Skeletal muscle tissue (tissue), 4 donors: ENCODE data around the gene SNU13. TPM values are rescaled to one million over a fixed set of nuclear protein-coding genes. Genes with fewer than 3 reads are reported as not detected.
"Not testable (repeated sequence)": the region's sequence is repeated elsewhere in the genome, so short reads cannot be mapped to it uniquely, and the experiment has no call there.

Source experiments
- H3K27ac ChIP-seq: one replicate; pipeline ENCODE4 v1.7.0; 2013; ENCODE audit warnings: mild to moderate bottlenecking, low read depth, low read length, inconsistent platforms
- H3K27me3 ChIP-seq, 3 donors: one replicate each; pipeline ENCODE4 v1.7.0; 2013; ENCODE audit warnings: low read length in 3 of 3; ENCODE audit not compliant: control insufficient read depth in 3 of 3, insufficient read depth in 3 of 3
- H3K36me3 ChIP-seq, 3 donors: one replicate each; pipeline ENCODE4 v1.7.0; 2013; ENCODE audit warnings: low read length in 3 of 3; ENCODE audit not compliant: control insufficient read depth in 3 of 3, insufficient read depth in 3 of 3
- H3K4me1 ChIP-seq, 3 donors: one replicate each; pipeline ENCODE4 v1.7.0; 2013; ENCODE audit warnings: low read length in 3 of 3, mild to moderate bottlenecking in 3 of 3; ENCODE audit not compliant: control insufficient read depth in 3 of 3, insufficient read depth in 3 of 3
- H3K4me3 ChIP-seq, 3 donors: one replicate each; pipeline ENCODE4 v1.7.0; 2013; ENCODE audit warnings: low read length in 3 of 3
- H3K9ac ChIP-seq, 3 donors: one replicate each; pipeline ENCODE4 v1.7.0; 2013; ENCODE audit warnings: low read length in 3 of 3, mild to moderate bottlenecking in 3 of 3, moderate library complexity in 2 of 3, low read depth in 1 of 3
- H3K9me3 ChIP-seq, 3 donors: one replicate each; pipeline ENCODE4 v1.7.0; 2013; ENCODE audit warnings: low read length in 3 of 3; ENCODE audit not compliant: control insufficient read depth in 3 of 3
- total RNA-seq: library from RNA; depleted of rRNA; stranded (reverse); fragments of >200 nt; gene quantifications from one replicate; pipeline ENCODE4 v1.2.3, GENCODE V29; 2014
- donor health status: Osteomylitis.

SNU13 gene
- total RNA-seq, 1 donor from 2014 or later, result 57.4 TPM

GRCh38 chr22:41650821-41651220 lies 37.8 kb downstream of the SNU13 start:
- Histone ChIP-seq H3K4me1 (no peaks in the 10 kb centered on the region), H3K4me3 (no peak overlapping the region), H3K27me3 (no peaks in the 10 kb centered on the region), H3K9ac (no peak overlapping the region), H3K27ac (no peak overlapping the region), H3K9me3 (no peaks in the 10 kb centered on the region), H3K36me3 (peaks cover 52 to 78% (median 74%) of the 10 kb centered on the region in 3 donors)

- Histone ChIP-seq H3K27me3 (no peaks in the 10 kb centered on the region), H3K9ac (no peak overlapping the region), H3K27ac (no peak overlapping the region), H3K4me3 (no peak overlapping the region), H3K36me3 (peaks cover 49 to 73% (median 71%) of the 10 kb centered on the region in 3 donors), H3K9me3 (no peaks in the 10 kb centered on the region), H3K4me1 (no peaks in the 10 kb centered on the region)
These were observed 38.4 kb downstream of the SNU13 start for GRCh38 chr22:41650229-41650628.

DNA sequence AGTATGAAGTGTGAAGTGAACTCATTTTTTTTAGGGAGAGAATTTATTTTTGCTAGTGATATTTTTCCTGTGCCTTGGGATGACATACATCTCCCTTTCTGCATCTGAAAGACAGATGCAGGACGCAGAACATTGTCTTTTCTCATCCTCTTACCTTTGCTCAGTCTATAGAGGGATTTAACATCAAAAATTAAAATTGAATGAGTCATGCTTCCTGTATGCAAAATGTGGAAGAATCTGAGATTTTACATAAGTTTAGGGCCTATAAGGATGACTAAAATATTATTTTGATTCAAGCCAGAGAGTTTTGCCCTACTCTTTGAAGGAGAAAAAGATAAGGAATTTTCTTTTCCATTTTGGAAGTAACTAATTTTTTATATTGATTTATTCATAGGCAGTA lies 40.2 kb downstream of the SNU13 start:
- no peak overlapping the region for H3K4me3 ChIP-seq
- H3K27me3 ChIP-seq, result no peaks in the 10 kb centered on the region
- peaks cover 35 to 63% (median 55%) of the 10 kb centered on the region in 3 donors for H3K36me3 ChIP-seq
- no peaks in the 10 kb centered on the region for H3K4me1 ChIP-seq
- no peak overlapping the region for H3K27ac ChIP-seq
- no peak overlapping the region for H3K9ac ChIP-seq
- H3K9me3 ChIP-seq, result no peaks in the 10 kb centered on the region

DNA sequence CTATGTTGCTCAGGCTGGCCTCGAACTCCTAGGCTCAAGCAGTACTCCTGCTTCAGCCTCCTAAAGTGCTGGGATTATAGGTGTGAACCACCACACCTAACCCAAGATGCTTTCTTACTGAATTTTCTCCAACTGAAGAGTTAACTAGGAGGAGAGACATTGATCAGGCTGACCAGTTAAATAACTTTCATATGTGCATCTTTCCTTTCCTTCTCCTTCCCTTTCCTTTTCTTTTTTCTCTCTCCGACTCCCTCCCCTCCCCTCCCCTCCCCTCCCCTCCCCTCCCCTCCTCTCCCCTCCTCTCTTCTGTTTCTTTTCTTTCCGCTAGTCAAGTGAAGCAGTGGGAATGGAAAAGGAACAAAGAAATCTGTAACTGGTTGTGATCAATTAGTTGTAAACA lies 40.9 kb downstream of the SNU13 start:
- no peak overlapping the region for H3K4me3 ChIP-seq
- no peak overlapping the region for H3K27ac ChIP-seq
- H3K27me3 ChIP-seq, result no peaks in the 10 kb centered on the region
- peaks cover 30 to 58% (median 49%) of the 10 kb centered on the region in 3 donors for H3K36me3 ChIP-seq
- H3K4me1 ChIP-seq, result no peaks in the 10 kb centered on the region
- H3K9ac ChIP-seq, result no peak overlapping the region
- no peaks in the 10 kb centered on the region for H3K9me3 ChIP-seq

GRCh38 chr22:41642331-41643110 lies 46.1 kb downstream of the SNU13 start:
- Histone ChIP-seq H3K9ac (no peak overlapping the region), H3K36me3 (peaks cover 25 to 55% (median 45%) of the 10 kb centered on the region in 3 donors), H3K4me3 (no peak overlapping the region), H3K9me3 (no peaks in the 10 kb centered on the region), H3K4me1 (no peaks in the 10 kb centered on the region), H3K27me3 (no peaks in the 10 kb centered on the region), H3K27ac (no peak overlapping the region)

GRCh38 chr22:41641854-41642253 lies 46.8 kb downstream of the SNU13 start:
- Histone ChIP-seq H3K36me3 (peaks cover 30 to 54% (median 49%) of the 10 kb centered on the region in 3 donors), H3K27ac (no peak overlapping the region), H3K4me1 (peaks cover 0 to under 1% (median 0%) of the 10 kb centered on the region in 3 donors), H3K4me3 (no peak overlapping the region), H3K9ac (no peak overlapping the region), H3K9me3 (no peaks in the 10 kb centered on the region), H3K27me3 (no peaks in the 10 kb centered on the region)

GRCh38 chr22:41638748-41639147 lies 49.9 kb downstream of the SNU13 start:
- Histone ChIP-seq H3K9ac (no peak overlapping the region), H3K27me3 (no peaks in the 10 kb centered on the region), H3K27ac (no peak overlapping the region), H3K9me3 (no peaks in the 10 kb centered on the region), H3K36me3 (peaks cover 41 to 62% (median 57%) of the 10 kb centered on the region in 3 donors), H3K4me3 (no peak overlapping the region), H3K4me1 (peaks cover 0 to 4% (median 0%) of the 10 kb centered on the region in 3 donors)

DNA sequence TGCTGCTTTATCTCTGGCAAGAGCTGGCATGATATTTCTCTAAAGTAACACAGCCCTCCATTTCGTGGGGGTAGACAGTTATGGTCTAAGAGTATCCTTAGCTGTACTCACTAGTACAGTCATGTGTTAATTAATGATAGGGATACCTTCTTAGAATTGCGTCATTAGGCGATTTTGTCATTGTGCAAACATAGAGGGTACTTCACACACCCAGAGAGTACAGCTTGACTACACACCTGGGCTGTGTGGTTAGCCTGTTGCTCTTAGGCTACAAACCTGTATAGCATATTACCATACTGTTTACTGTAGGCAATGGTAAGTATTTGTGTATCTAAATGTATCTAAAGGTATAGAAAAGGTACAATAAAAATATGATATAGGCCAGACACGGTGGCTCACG lies 50.5 kb downstream of the SNU13 start:
- H3K36me3 ChIP-seq, result peaks cover 41 to 62% (median 58%) of the 10 kb centered on the region in 3 donors
- H3K27ac ChIP-seq, result no peak overlapping the region
- no peaks in the 10 kb centered on the region for H3K27me3 ChIP-seq
- H3K9me3 ChIP-seq, result no peaks in the 10 kb centered on the region
- H3K4me1 ChIP-seq, result peaks cover 0 to 4% (median 0%) of the 10 kb centered on the region in 3 donors
- no peak overlapping the region for H3K4me3 ChIP-seq
- no peak overlapping the region for H3K9ac ChIP-seq

DNA sequence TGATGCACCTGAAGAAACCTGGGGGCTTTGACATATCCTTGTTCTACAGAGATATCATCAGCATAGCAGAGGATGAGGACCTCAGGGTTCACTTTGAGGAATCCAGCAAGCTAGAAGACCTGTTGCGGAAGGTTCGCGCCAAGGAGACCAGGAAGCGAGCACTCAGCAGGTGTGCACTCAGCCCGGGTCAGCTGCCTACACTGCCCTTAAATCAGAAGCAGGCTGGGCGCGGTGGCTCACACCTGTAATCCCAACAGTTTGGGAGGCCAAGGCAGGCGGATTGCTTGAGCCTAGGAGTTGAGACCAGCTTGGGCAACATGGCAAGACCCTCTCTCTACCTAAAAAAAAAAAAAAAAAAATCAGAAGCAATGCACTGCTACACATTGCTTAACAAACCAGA lies 51.0 kb downstream of the SNU13 start:
- H3K27me3 ChIP-seq, H3K4me1 ChIP-seq, H3K4me3 ChIP-seq, H3K9me3 ChIP-seq, H3K9ac ChIP-seq, H3K27ac ChIP-seq: not testable (repeated sequence)
- peaks cover 39 to 59% (median 58%) of the 10 kb centered on the region in 3 donors for H3K36me3 ChIP-seq

DNA sequence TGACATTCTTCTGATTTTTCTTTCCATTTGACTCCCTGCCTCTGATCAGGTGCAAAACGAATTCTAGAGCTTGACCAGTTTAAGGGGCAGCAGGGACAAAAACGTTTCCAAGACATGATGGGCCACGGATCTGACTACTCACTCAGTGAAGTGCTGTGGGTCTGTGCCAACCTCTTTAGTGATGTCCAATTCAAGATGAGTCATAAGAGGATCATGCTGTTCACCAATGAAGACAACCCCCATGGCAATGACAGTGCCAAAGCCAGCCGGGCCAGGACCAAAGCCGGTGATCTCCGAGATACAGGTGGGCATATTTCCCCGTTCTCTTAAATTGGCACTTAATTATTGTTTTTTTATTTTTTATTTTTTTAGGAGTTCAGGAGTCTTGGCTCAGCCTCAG lies 52.2 kb downstream of the SNU13 start:
- Histone ChIP-seq H3K9ac (no peak overlapping the region), H3K36me3 (peaks cover 33 to 49% (median 48%) of the 10 kb centered on the region in 3 donors)

More for the DNA sequence above, 52.2 kb downstream of the SNU13 start:
- Histone ChIP-seq H3K27ac (no peak overlapping the region), H3K27me3 (no peaks in the 10 kb centered on the region), H3K4me1 (peaks cover 0 to 4% (median 0%) of the 10 kb centered on the region in 3 donors), H3K4me3 (no peak overlapping the region), H3K9me3 (no peaks in the 10 kb centered on the region)
